Endothelial cell of umbilical vein (primary cell): ENCODE results near the gene PLXNA4. TPM values are rescaled to one million over a fixed set of nuclear protein-coding genes. Genes with fewer than 3 reads are reported as not detected.
A peak's percentile ranks its signal among the peaks of the same experiment; 100 is the strongest.

Source experiments
- BruUV-seq: library from RNA; stranded (reverse); fragments of 400-500 nt; replicated peaks from 2 replicates; lab custom pipeline; 2021; lab: Mats Ljungman, UMichigan
- CTCF ChIA-PET: fragments of 300-600, 350-600 bp; sonication (Branson Sonifier 250); formaldehyde crosslinking; loops from one replicate; lab custom pipeline; 2021; ENCODE audit warnings: antibody characterized with exemption, inconsistent platforms; lab: Charles Lee
- POLR2A ChIA-PET: fragments of 300-600, 350-600 bp; sonication (Branson Sonifier 250); formaldehyde crosslinking; loops from one replicate; lab custom pipeline; 2021; ENCODE audit warnings: antibody characterized with exemption, inconsistent platforms; lab: Charles Lee
- DNase-seq: peaks from one replicate; pipeline ENCODE4 v3.0.0-alpha.2; 2011; ENCODE audit warnings: low read depth, low spot score
- FAIRE-seq: peaks from 2 replicates; lab custom pipeline; 2011; peaks lifted over from hg19 to GRCh38; lab: Jason Lieb, UNC
- H2AFZ ChIP-seq: 2 replicates; pipeline ENCODE4 v1.6.0; 2012; ENCODE audit warnings: low read depth, low read length, control low read depth, inconsistent platforms
- H3K27ac ChIP-seq: 2 replicates; pipeline ENCODE4 v1.5.1; 2011; ENCODE audit warnings: low read depth, mild to moderate bottlenecking, control low read depth, low read length, moderate library complexity; ENCODE audit not compliant: insufficient read depth
- H3K27me3 ChIP-seq, 2 experiments: 2 replicates each; pipeline versions ENCODE4 v1.6.0 to v1.6.1; 2011; ENCODE audit warnings: low read length in 2 of 2, mixed read lengths in 1 of 2; ENCODE audit not compliant: control insufficient read depth in 2 of 2, insufficient read depth in 2 of 2
- H3K36me3 ChIP-seq, 2 experiments: 2 replicates in 1 of 2; 3 replicates in 1 of 2; pipeline ENCODE4 v1.5.1; 2011; ENCODE audit warnings: low read length in 2 of 2, mild to moderate bottlenecking in 1 of 2, moderate library complexity in 1 of 2; ENCODE audit not compliant: control insufficient read depth in 2 of 2, insufficient read depth in 2 of 2; ENCODE audit errors: extremely low read depth in 1 of 2
- H3K4me1 ChIP-seq: 3 replicates; pipeline ENCODE4 v1.5.1; 2011; ENCODE audit warnings: mild to moderate bottlenecking, low read length; ENCODE audit not compliant: control insufficient read depth, insufficient read depth; ENCODE audit errors: extremely low read depth
- H3K4me2 ChIP-seq: 2 replicates; pipeline ENCODE4 v1.6.1; 2011; ENCODE audit warnings: low read length, control low read depth, mixed read lengths; ENCODE audit not compliant: insufficient read depth
- H3K4me3 ChIP-seq, 3 experiments: fragments of 200-600 bp in 1 of 3; sonication (generic), shearing (Covaris generic) in 1 of 3; replicated peaks in 1 of 3; 2 replicates each; pipeline ENCODE4 v1.5.1; 2011 to 2016; ENCODE audit warnings: control low read depth in 3 of 3, low read length in 3 of 3, mild to moderate bottlenecking in 2 of 3, inconsistent platforms in 1 of 3, low read depth in 1 of 3, moderate library complexity in 1 of 3; ENCODE audit not compliant: insufficient read depth in 1 of 3
- H3K79me2 ChIP-seq: 2 replicates; pipeline ENCODE4 v1.6.0; 2012; ENCODE audit warnings: low read length, inconsistent platforms; ENCODE audit not compliant: control insufficient read depth, insufficient read depth
- H3K9ac ChIP-seq: replicated peaks from 2 replicates; pipeline ENCODE3; 2011; ENCODE audit warnings: low read length, control low read depth; ENCODE audit not compliant: insufficient read depth; ENCODE audit errors: extremely low read depth
- H3K9me1 ChIP-seq: replicated peaks from 3 replicates; pipeline ENCODE4 v1.6.0; 2011; ENCODE audit warnings: mild to moderate bottlenecking, low read length; ENCODE audit not compliant: control insufficient read depth, insufficient read depth; ENCODE audit errors: extremely low read depth
- H3K9me3 ChIP-seq: replicated peaks from 2 replicates; pipeline ENCODE4 v1.5.1; 2012; ENCODE audit warnings: low read length, inconsistent platforms; ENCODE audit not compliant: control insufficient read depth, insufficient read depth
- H4K20me1 ChIP-seq: replicated peaks from 2 replicates; pipeline ENCODE3; 2011; ENCODE audit warnings: mild to moderate bottlenecking, low read length; ENCODE audit not compliant: control insufficient read depth, insufficient read depth; ENCODE audit errors: extremely low read depth
- EZH2 ChIP-seq: IDR thresholded peaks from 2 replicates; pipeline ENCODE4 v1.6.1; 2012; ENCODE audit warnings: borderline replicate concordance, low read depth, mild to moderate bottlenecking, moderate library complexity, low read length, inconsistent platforms; ENCODE audit not compliant: severe bottlenecking
- FOS ChIP-seq: IDR thresholded peaks from 2 replicates; pipeline ENCODE4 v1.6.1; 2011; ENCODE audit warnings: mild to moderate bottlenecking, low read length, moderate library complexity, borderline replicate concordance; ENCODE audit not compliant: insufficient read depth
- GATA2 ChIP-seq: IDR thresholded peaks from 2 replicates; pipeline ENCODE4 v1.7.0; 2011; ENCODE audit warnings: low read depth, mild to moderate bottlenecking, moderate library complexity, mixed read lengths, low read length; ENCODE audit not compliant: insufficient read length, insufficient read depth
- JUN ChIP-seq: IDR thresholded peaks from 2 replicates; pipeline ENCODE4 v1.6.1; 2011; ENCODE audit warnings: borderline replicate concordance, low read depth; ENCODE audit not compliant: insufficient read length, insufficient read depth
- MYC ChIP-seq: IDR thresholded peaks from one replicate; pipeline ENCODE4 v1.6.1; 2011; ENCODE audit warnings: mild to moderate bottlenecking, low read depth, low read length
- POLR2A ChIP-seq: IDR thresholded peaks from 2 replicates; pipeline ENCODE4 v1.6.1; 2012; ENCODE audit warnings: low read depth, mild to moderate bottlenecking, control low read depth, low read length
- POLR2AphosphoS5 ChIP-seq: IDR thresholded peaks from 2 replicates; pipeline ENCODE4 v1.6.1; 2012; ENCODE audit warnings: low read depth, mild to moderate bottlenecking, control low read depth, low read length, moderate library complexity; ENCODE audit not compliant: insufficient read depth
- dilution Hi-C: fragments of 300-500 bp; cut with MboI; formaldehyde crosslinking; loops from one replicate; pipeline ENCODE4 v1.15.0; 2019; ENCODE audit warnings: low sequenced_read_pairs; ENCODE audit not compliant: extremely low pct_ligation_motif_present
- intact Hi-C: fragments of 100-400 bp; cut with micrococcal nuclease; formaldehyde crosslinking; loops from one replicate; pipeline ENCODE4 v1.10.0; 2022
- polyA plus RNA-seq, 4 experiments: library from polyadenylated mRNA; depleted of rRNA in 3 of 4; stranded (reverse) in 3 of 4; unstranded in 1 of 4; fragments of >200 nt; gene quantifications; 2 replicates each; pipeline versions ENCODE4 v1.2.1 to v1.2.3, GENCODE V29; 2011 to 2012; ENCODE audit warnings: missing spikeins in 1 of 4
- total RNA-seq: library from RNA; stranded (reverse); gene quantifications from 2 replicates; pipeline ENCODE4 v1.2.3, GENCODE V29; 2021
- TF ChIP-seq, protein P1 (sequence below): IDR thresholded peaks from 2 replicates; pipeline ENCODE4 v1.6.1; 2011; ENCODE audit not compliant: insufficient read depth, insufficient read length
- TF ChIP-seq, protein P2 (sequence below), 2 donors: IDR thresholded peaks; 1 replicate in 1 of 2; 2 replicates in 1 of 2; pipeline ENCODE4 v1.5.1; 2011; ENCODE audit warnings: low read length in 2 of 2, mild to moderate bottlenecking in 2 of 2, moderate library complexity in 2 of 2, control low read depth in 1 of 2, inconsistent platforms in 1 of 2, low read depth in 1 of 2; ENCODE audit not compliant: insufficient read depth in 1 of 2; ENCODE audit errors: extremely low read depth in 1 of 2

The PLXNA4 gene
- total and polyA plus RNA-seq, 2 donors (not counting 3 experiments of a cell fraction or from before 2014, with no cell fraction given): 12.1 to 20.4 TPM

DNA sequence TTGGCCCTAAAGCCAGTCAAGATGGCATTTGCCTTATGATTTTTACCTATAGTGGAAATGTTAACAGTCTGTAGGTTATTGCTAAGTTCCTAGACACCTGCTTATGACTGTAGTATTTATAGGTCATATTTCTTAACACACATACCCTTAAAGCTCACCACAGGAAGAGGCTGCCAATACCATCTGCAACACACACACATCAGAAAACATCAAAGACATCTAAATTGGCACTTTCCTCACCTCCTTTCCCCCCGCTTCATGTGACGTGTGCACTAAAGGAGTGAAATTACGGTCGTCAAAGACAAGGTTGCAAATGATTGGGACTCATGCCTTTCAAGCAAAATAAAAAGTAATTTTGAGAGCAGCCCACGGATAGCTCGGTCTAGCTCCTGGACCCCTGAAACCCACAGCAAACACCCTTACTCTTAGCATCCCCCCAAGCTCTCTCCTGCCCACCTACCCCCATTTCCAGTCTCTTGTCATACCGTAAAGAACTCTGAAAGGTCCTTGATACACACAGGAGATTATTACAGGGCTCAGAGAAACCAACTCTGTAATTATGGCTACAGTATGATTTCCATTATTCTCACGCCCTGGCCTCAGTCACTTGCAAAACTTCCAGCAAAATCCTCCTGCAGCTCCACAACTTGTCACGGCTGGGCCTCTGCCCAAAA, 90.5 kb downstream of the PLXNA4 start:
- dilution Hi-C loops (no loop called here), intact Hi-C loops (loop anchor here (1.0 kb wide), 2 partner anchors 9 to 55 kb away; no protein-coding TSS in a partner anchor)
- H3K79me2 ChIP-seq: no peaks in the 10 kb centered on the region
- ChIA-PET CTCF (interaction anchor here (1.1 to 4.0 kb wide), 8 partner anchors 10 to 167 kb away, joined by 3 to 22 read pairs (median 4); no protein-coding TSS in a partner anchor), POLR2A (no interaction called here)
- no peaks in the 10 kb centered on the region for H3K9me1 ChIP-seq
- H3K4me2 ChIP-seq: peak overlapping the region; percentile 50
- TF ChIP-seq POLR2AphosphoS5: no peak
- no peak for TF ChIP-seq FOS
- no peak for TF ChIP-seq POLR2A
- no peak for TF ChIP-seq JUN
- TF ChIP-seq EZH2: no peak
- TF ChIP-seq, protein P1, sequence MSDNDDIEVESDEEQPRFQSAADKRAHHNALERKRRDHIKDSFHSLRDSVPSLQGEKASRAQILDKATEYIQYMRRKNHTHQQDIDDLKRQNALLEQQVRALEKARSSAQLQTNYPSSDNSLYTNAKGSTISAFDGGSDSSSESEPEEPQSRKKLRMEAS: no peak
- no peak for TF ChIP-seq MYC
- TF ChIP-seq, protein P2, sequence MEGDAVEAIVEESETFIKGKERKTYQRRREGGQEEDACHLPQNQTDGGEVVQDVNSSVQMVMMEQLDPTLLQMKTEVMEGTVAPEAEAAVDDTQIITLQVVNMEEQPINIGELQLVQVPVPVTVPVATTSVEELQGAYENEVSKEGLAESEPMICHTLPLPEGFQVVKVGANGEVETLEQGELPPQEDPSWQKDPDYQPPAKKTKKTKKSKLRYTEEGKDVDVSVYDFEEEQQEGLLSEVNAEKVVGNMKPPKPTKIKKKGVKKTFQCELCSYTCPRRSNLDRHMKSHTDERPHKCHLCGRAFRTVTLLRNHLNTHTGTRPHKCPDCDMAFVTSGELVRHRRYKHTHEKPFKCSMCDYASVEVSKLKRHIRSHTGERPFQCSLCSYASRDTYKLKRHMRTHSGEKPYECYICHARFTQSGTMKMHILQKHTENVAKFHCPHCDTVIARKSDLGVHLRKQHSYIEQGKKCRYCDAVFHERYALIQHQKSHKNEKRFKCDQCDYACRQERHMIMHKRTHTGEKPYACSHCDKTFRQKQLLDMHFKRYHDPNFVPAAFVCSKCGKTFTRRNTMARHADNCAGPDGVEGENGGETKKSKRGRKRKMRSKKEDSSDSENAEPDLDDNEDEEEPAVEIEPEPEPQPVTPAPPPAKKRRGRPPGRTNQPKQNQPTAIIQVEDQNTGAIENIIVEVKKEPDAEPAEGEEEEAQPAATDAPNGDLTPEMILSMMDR (IDR thresholded peaks at IDR 0.05; ENCODE audit: extremely low read depth in 1 of 2, insufficient read depth in 1 of 2, low read depth in 1 of 2, low read length in 2 of 2): no peak
- no peak for TF ChIP-seq GATA2
- H3K4me1 ChIP-seq: peaks cover 24% of the 10 kb centered on the region
- peak overlapping the region; percentile 45 for H3K27ac ChIP-seq
- H3K9me3 ChIP-seq: no peaks in the 10 kb centered on the region
- DNase-seq: no peak
- no TSS peak for BruUV-seq
- no peaks in the 10 kb centered on the region for H4K20me1 ChIP-seq
- no peak for FAIRE-seq
- no peak overlapping the region for H3K4me3 ChIP-seq
- H2AFZ ChIP-seq: no peak overlapping the region
- peak overlapping the region; percentile 10 for H3K9ac ChIP-seq
- H3K27me3 ChIP-seq: no peaks in the 10 kb centered on the region
- peaks cover 0 to 3% of the 10 kb centered on the region in 2 experiments for H3K36me3 ChIP-seq
